ENCODE results near the gene PHLDB1. TPM values are rescaled to one million over a fixed set of nuclear protein-coding genes. Genes with fewer than 3 reads are reported as not detected.
A peak's percentile ranks its signal among the peaks of the same experiment; 100 is the strongest.

Gene PHLDB1
- polyA plus RNA-seq, 4 donors, result 103 to 191 (median 146) TPM

GRCh38 chr11:118656563-118657165, 49.2 kb downstream of the PHLDB1 start:
- DNase-seq (ENCODE audit: low read depth in 4 of 4, low spot score in 2 of 4), result no peak

- DNase-seq (ENCODE audit: low read depth in 4 of 4, low spot score in 2 of 4), result no peak
Measured at GRCh38 chr11:118657238-118657637, 49.8 kb downstream of the PHLDB1 start.

GRCh38 chr11:118657709-118658428, 50.5 kb downstream of the PHLDB1 start:
- no peak for DNase-seq (ENCODE audit: low read depth in 4 of 4, low spot score in 2 of 4)

DNA sequence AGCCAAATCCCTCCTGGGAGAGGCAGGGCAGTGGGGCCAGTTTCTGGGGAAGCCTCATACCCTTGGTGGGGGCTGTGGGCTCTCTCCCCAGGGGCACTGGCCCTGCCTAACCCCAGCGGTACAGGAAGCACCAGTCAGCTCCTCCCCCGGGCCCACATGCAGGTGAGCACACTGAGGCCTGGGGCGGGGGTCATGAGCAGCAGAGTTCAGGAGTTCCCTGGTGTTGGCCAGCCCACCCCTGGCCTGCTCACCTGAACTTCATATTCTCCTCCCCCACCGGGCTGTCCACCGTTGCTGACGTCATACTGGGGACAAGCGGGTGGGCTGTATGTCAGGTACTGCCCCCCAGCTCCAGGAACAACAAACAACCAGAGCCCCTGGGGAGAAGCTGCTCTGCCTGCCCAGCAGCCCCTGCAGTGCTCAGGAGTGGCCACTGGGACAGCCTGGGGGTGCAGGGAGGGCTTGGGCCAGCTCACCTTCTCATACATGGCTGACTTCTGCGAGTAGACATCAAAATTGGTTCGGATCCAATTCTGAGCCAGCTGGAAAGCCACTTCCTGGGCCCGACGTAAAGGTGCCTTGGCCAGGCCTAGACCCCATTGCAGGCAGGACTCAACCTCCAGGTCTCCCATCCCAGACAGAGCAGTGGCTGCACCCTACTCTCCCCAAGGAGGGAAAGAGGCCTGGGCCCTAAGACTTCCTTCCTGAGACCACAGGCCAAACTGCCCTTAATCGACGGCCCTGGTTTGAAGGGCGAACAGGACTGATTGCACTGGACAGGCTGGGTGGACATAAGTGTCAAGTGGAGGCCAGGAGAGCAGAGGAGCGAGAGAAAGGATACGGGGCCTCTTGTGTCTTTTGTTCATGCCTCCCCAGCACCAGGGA, 51.3 kb downstream of the PHLDB1 start:
- no peak for DNase-seq (ENCODE audit: low read depth in 4 of 4, low spot score in 2 of 4)

GRCh38 chr11:118659314-118659952, 52.0 kb downstream of the PHLDB1 start:
- DNase-seq (ENCODE audit: low read depth in 4 of 4, low spot score in 2 of 4), result peak in 3 of 4 donors; percentile 65 to 76 (median 71)

DNA sequence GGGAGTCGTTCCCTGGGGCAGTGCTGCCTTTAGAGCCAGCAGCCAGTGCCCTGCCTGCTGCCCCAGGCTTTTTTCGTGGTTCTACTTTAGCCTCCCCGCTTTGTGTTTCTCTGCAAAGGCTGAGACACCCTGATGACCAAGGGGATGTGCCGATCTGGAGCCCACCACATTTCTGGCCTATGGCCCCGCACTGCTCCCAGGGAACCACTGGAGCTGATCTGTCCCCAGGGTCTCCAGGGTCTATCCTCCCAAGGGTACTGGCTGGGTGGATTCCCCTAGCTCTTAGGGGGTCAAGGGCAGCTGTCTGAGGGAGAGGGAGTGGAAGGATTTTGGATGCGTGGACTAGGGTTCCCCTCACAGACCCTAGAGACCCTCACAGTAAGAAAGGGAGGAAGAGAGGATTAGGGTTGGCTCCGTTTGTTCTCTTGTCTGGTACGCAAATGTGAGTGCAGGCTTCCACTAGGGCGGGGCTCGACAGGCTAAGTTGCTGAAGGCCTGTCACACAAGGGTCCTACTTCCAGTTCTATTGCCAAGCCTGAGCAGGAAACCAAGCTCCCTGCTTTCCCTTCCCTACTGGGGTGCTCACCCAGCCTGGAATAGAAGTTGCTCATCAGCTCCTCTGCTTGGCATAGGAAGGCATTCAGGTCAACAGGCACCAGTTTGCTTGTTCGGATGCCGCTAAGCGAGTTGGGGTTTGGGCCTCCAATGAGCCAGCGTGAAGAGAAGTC, 52.7 kb downstream of the PHLDB1 start:
- no peak for DNase-seq (ENCODE audit: low read depth in 4 of 4, low spot score in 2 of 4)

GRCh38 chr11:118660681-118661424, 53.4 kb downstream of the PHLDB1 start:
- no peak for DNase-seq (ENCODE audit: low read depth in 4 of 4, low spot score in 2 of 4)

- DNase-seq (ENCODE audit: low read depth in 4 of 4, low spot score in 2 of 4), result no peak
Measured at GRCh38 chr11:118661425-118662301, 54.2 kb downstream of the PHLDB1 start.

DNA sequence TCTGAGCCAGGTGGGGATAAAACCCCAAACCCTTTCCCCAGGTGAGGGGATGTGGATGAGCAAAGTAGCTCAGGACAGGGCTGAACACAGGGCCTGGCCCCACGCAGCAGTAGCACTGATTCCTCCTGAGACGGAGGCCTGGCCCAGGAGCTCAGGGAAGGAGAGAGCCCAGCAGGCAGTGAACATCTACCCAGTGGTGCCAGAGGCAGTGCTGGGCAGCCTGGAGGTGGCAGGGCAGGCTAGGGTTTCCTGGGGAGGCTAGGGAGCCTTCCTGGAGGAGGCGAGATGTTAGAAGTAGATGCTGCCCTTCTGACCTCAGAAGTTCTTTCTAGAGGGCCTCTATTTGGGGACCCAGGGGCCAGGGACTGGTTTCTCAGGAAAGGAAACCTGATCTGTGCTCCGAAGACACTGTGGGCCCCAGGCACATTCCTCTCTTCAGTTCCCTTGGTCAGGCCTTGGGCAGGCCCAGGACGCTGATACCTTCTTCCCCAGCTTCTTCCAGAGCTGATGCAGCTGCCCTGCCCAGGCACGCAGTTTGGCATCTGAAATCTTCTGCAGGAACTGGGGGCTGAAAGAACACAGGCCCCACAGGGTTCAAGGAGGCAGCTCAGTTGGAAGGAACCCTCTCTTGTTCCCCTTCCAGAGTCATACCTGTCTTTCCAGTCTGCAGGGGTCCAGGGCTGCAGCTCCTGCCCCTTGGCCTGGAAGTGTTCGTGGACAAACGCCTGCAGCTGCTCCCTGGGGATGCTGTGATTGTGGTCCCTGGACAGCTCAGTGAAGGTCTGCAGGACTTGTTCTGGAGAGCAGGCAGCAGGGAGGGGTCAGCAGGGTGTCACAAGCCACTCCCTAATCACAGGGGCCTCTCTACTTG, 55.2 kb downstream of the PHLDB1 start:
- DNase-seq (ENCODE audit: low read depth in 4 of 4, low spot score in 2 of 4), result no peak

DNA sequence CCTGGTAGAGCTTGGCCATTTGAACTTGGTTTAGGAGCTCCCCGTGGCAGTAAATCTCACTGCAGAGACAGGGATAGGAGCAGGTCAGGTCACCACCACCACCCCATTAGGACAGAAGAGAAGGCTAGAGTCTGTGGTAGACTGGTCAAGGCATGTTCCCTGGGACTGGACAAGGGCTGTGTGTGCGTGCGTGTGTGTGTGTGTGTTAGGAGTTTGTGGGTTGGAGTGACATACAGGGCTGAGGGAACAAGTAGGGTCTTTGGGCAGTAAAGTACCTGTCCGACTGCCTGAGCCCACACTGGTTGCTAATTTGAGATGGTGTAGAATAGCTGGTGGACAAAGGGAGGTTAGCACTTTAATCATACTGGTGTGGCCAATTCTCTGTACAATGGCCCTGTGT, 56.0 kb downstream of the PHLDB1 start:
- DNase-seq (ENCODE audit: low read depth in 4 of 4, low spot score in 2 of 4), result no peak

GRCh38 chr11:118663902-118664301, 56.5 kb downstream of the PHLDB1 start:
- no peak for DNase-seq (ENCODE audit: low read depth in 4 of 4, low spot score in 2 of 4)

DNA sequence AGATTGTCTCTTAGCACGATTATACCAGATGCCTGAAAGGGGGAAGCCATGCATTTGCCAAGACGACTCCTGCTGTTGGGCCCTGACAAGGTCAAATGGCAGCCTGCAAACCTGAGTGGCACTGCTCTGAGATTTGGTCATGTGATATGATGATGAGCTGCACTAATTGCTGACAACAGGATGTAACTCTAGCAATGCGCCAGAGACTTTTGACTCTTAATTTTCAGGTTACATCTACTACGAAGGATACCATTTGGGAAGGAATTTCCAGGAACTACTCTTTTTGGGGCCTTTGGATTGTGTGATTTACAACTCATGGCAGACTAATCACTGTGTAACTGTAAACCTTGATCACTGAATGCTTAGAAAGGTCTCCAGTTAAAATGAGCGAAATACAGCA, 59.0 kb downstream of the PHLDB1 start:
- no peak for DNase-seq (ENCODE audit: low read depth in 4 of 4, low spot score in 2 of 4)

DNA sequence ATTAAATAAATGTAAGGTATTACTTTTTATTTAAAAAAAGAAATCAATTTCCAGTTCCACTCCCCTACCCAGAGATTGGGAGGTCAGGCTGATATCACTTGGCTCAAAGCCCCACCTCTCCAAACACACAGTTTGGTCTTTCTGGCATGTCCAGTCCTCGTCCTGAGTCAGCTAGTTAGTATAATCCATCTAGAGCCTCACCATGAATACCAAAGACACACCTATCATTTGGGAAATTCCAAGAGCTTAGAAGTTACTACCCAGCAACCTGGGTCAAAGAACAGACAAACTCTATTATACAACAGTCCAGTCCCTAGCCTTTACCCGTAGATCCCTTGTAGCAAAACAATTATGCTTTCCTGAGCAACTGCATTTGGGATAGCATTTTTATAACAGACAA, 62.6 kb downstream of the PHLDB1 start:
- DNase-seq (ENCODE audit: low read depth in 4 of 4, low spot score in 2 of 4), result no peak

DNA sequence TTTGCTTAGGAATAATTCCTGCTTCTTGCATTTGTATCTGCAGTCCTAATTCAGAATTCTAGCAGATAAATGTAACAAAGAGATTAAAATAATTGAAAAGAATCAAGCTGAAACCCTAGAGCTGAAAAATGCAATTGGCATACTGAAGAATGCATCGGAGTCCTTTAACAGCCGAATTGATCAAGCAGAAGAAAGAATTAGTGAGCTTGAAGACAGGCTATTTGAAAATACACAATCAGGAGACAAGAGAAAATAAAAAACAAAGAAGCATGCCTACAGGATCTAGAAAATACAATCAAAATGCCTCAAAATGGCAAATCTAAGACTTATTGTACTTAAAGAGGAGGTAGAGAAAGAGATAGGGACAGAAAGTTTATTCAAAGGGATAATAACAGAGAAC, 63.8 kb downstream of the PHLDB1 start:
- no peak for DNase-seq (ENCODE audit: low read depth in 4 of 4, low spot score in 2 of 4)

GRCh38 chr11:118672846-118673245, 65.4 kb downstream of the PHLDB1 start:
- DNase-seq (ENCODE audit: low read depth in 4 of 4, low spot score in 2 of 4), result no peak

DNA sequence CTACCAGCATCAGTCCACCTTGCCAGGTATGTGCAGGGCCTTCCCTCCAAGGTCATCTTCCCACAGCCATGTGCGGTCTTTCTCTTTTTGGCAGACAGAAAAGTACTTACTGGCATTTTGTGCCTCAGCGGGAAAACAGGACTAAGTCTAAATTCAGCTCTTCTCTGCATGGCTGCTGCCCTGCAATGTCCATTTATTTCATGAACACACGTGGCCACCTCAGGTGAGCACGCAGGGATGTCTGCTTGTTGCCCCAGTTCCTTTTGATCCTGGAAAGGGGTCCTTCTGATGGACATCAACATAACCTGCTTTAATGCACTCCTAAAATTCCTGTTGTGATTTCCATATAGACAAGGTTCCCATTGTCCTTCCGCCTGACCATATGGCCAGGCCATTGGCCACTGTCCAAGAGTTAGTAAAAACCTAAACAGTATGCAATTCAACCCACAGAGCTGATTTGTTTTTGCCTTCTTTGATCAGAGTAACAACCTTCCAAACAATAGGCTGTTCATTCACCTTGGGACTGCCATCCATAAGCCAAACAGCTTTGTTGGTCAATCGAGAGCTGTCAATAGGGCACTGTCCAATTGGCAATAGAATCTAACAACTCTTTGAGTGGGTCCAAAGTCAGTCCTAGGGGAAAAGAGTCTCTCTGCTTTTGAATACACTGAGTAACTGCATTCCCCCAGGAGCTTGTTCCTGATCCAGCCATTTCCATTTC, 66.1 kb downstream of the PHLDB1 start:
- no peak for DNase-seq (ENCODE audit: low read depth in 4 of 4, low spot score in 2 of 4)

GRCh38 chr11:118674082-118674435, 66.6 kb downstream of the PHLDB1 start:
- DNase-seq (ENCODE audit: low read depth in 4 of 4, low spot score in 2 of 4), result no peak

Measured in left renal cortex interstitium (tissue), 4 donors.